Heart right ventricle (tissue), 16 donors: ENCODE measurements around the gene FHIT. TPM values are rescaled to one million over a fixed set of nuclear protein-coding genes. Genes with fewer than 3 reads are reported as not detected.

Experiments used
- ATAC-seq, 8 donors: fragments of 200-7000 bp; cut with Tn5 transposase; one replicate each; pipeline ENCODE4 v1.9.1; 2020; ENCODE audit warnings: mild to moderate bottlenecking in 8 of 8, moderate library complexity in 8 of 8, moderate number of reproducible peaks in 1 of 8
- DNase-seq, 2 donors: peaks; one replicate each; pipeline ENCODE4 v3.0.0-alpha.2; 2020
- H3K27ac ChIP-seq, 10 donors: fragments of 200-600 bp; sonication (generic) in 2 of 10; one replicate each; pipeline versions ENCODE4 v1.5.0 to v1.8.0; 2020 to 2022; ENCODE audit warnings: mild to moderate bottlenecking in 3 of 10
- H3K27me3 ChIP-seq, 7 donors: fragments of 200-600 bp; one replicate each; pipeline ENCODE4 v1.8.0; 2021 to 2022; ENCODE audit warnings: mild to moderate bottlenecking in 2 of 7
- H3K36me3 ChIP-seq, 9 donors: fragments of 200-600 bp; sonication (generic) in 1 of 9; one replicate each; pipeline versions ENCODE4 v1.5.0 to v1.8.0; 2020 to 2022; ENCODE audit warnings: mild to moderate bottlenecking in 2 of 9
- H3K4me1 ChIP-seq, 9 donors: fragments of 200-600 bp; sonication (generic) in 1 of 9; one replicate each; pipeline versions ENCODE4 v1.5.0 to v1.8.0; 2020 to 2022; ENCODE audit warnings: mild to moderate bottlenecking in 4 of 9
- H3K4me3 ChIP-seq, 10 donors: fragments of 200-600 bp; sonication (generic) in 2 of 10; one replicate each; pipeline versions ENCODE4 v1.5.0 to v1.8.0; 2020 to 2022; ENCODE audit warnings: mild to moderate bottlenecking in 7 of 10, moderate library complexity in 2 of 10
- H3K9me3 ChIP-seq, 11 donors: fragments of 200-600 bp in 10 of 11; sonication (generic) in 2 of 11; one replicate each; pipeline versions ENCODE4 v1.5.0 to v1.8.0; 2013 to 2022; ENCODE audit warnings: mild to moderate bottlenecking in 2 of 11, control low read depth in 1 of 11, moderate library complexity in 1 of 11
- CTCF ChIP-seq, 9 donors: fragments of 200-600 bp; sonication (generic) in 2 of 9; IDR thresholded peaks; one replicate each; pipeline versions ENCODE4 v1.5.0 to v1.8.0; 2021 to 2022; ENCODE audit warnings: antibody characterized with exemption in 9 of 9, mild to moderate bottlenecking in 5 of 9, moderate library complexity in 1 of 9
- WGBS, 2 donors: extraction: QIAGEN DNeasy Blood & Tissue Kit; methylation state at CpG; one replicate each; pipeline ENCODE4 v1.1.7; 2013; ENCODE audit warnings: inconsistent platforms in 1 of 2; 5-methylcytosine and 5-hydroxymethylcytosine counted together
- intact Hi-C, 10 donors: fragments of 100-400 bp; cut with DNase I; formaldehyde crosslinking; loops; one replicate each; pipeline versions ENCODE4 v1.11.1 to v1.14.2; 2022
- polyA plus RNA-seq, 2 donors: library from polyadenylated mRNA; stranded (reverse); fragments of 200-250 nt; gene quantifications; one replicate each; pipeline ENCODE4 v1.2.3, GENCODE V29; 2013
- total RNA-seq, 10 donors: library from RNA; stranded (reverse); fragmentation: NEBNext Ultra II Directional in 3 of 10; extraction: Animal tissue kit (Norgen Biotek cat#: 25700) in 3 of 10; gene quantifications; one replicate each; pipeline versions ENCODE4 v1.2.1 to v1.2.4, GENCODE V29; 2021 to 2023
- donor health status: Arrhythmogenic right ventricular cardiomyopathy.
- donor health status: ischemic (EF 13 %, LVEDD 7.1; RV severe dilation, severe dysfunction).
- donor health status: healthy with polysubstance abuse.
- donor health status: DM: no; HTN: yes; CAD: no.
- donor health status: DM: no; HTN: no; CAD: no.
- donor health status: ischemic (EF 25% LVEDD 6.9; RV normal size, moderate dysfunction).
- donor health status: ischemic (EF 25% LVEDD 5.7; RV mildly dilated, moderate dysfunction).
- donor health status: healthy.
- donor health status: DM: yes; HTN: yes; CAD: no.
- donor health status: Ischemic cardiomyopathy.
- donor health status: ischemic (EF 35%, LVEDD 5.7; RV mildly dilated, moderate dysfunction).
- donor health status: nonischemic (EF 11% LVEDD 7.7; RV severe dilation, severe dysfunction).
- donor health status: DM: yes; HTN: yes; CAD: no.
- donor health status: PGD.
- donor health status: ischemic (EF 29% LVEDD 5.4; RV normal size, mild dysfunction).
- donor health status: nonischemic (EF 23%, LVEDD 6.1; RV moderate dilation, normal function).

FHIT gene
- total and polyA plus RNA-seq, 12 donors, result 4.7 to 25.5 (median 18.3) TPM

GRCh38 chr3:60238550-60238949, 1012.7 kb downstream of the FHIT start:
- H3K4me1 ChIP-seq, result no peaks in the 10 kb centered on the region
- no peaks in the 10 kb centered on the region for H3K36me3 ChIP-seq
- WGBS, 2 donors, result 83 to 91% methylated on average over 2 of the region's 2 CpGs
- H3K27me3 ChIP-seq, result no peaks in the 10 kb centered on the region
- ATAC-seq, result no peak
- no peaks in the 10 kb centered on the region for H3K9me3 ChIP-seq
- TF ChIP-seq CTCF (IDR thresholded peaks at IDR 0.05), result no peak
- intact Hi-C loops, result no loop called here
- DNase-seq, result no peak
- no peak overlapping the region for H3K4me3 ChIP-seq
- H3K27ac ChIP-seq, result no peak overlapping the region

GRCh38 chr3:60229502-60229901, 1021.8 kb downstream of the FHIT start:
- no peak for DNase-seq
- ATAC-seq, result no peak
- no peak for TF ChIP-seq CTCF (IDR thresholded peaks at IDR 0.05)
- intact Hi-C loops, result no loop called here
- no peaks in the 10 kb centered on the region for H3K27me3 ChIP-seq
- no peak overlapping the region for H3K4me3 ChIP-seq
- no peak overlapping the region for H3K27ac ChIP-seq
- peaks cover 0 to 13% (median 0%) of the 10 kb centered on the region in 9 donors for H3K4me1 ChIP-seq
- no peaks in the 10 kb centered on the region for H3K36me3 ChIP-seq
- H3K9me3 ChIP-seq, result no peaks in the 10 kb centered on the region
- 91 to 92% methylated on average over 2 of the region's 2 CpGs for WGBS, 2 donors

GRCh38 chr3:60228823-60229222, 1022.4 kb downstream of the FHIT start:
- H3K4me3 ChIP-seq, result no peak overlapping the region
- H3K27me3 ChIP-seq, result no peaks in the 10 kb centered on the region
- no peaks in the 10 kb centered on the region for H3K36me3 ChIP-seq
- no peak for TF ChIP-seq CTCF (IDR thresholded peaks at IDR 0.05)
- no peak overlapping the region for H3K27ac ChIP-seq
- 79 to 82% methylated on average over 4 of the region's 4 CpGs for WGBS, 2 donors
- H3K9me3 ChIP-seq, result no peaks in the 10 kb centered on the region
- no peak for DNase-seq
- intact Hi-C loops, result no loop called here
- no peak for ATAC-seq
- peaks cover 0 to 13% (median 0%) of the 10 kb centered on the region in 9 donors for H3K4me1 ChIP-seq

GRCh38 chr3:60226912-60227311, 1024.3 kb downstream of the FHIT start:
- no peaks in the 10 kb centered on the region for H3K27me3 ChIP-seq
- DNase-seq, result no peak
- TF ChIP-seq CTCF (IDR thresholded peaks at IDR 0.05), result no peak
- H3K4me3 ChIP-seq, result no peak overlapping the region
- no peaks in the 10 kb centered on the region for H3K36me3 ChIP-seq
- no peak overlapping the region for H3K27ac ChIP-seq
- intact Hi-C loops, result no loop called here
- no peak for ATAC-seq
- WGBS, 2 donors, result 60 to 68% methylated on average over 2 of the region's 2 CpGs
- no peaks in the 10 kb centered on the region for H3K9me3 ChIP-seq
- H3K4me1 ChIP-seq, result peaks cover 0 to 13% (median 0%) of the 10 kb centered on the region in 9 donors
